Middle frontal gyrus (tissue), 1 donor: Measurements from ENCODE around the gene NUP160.
"Not testable (repeated sequence)": the region's sequence is repeated elsewhere in the genome, so short reads cannot be mapped to it uniquely, and the experiment has no call there.

Experiments used
- DNase-seq: peaks from one replicate; pipeline ENCODE4 v3.0.0-alpha.2; 2015; ENCODE audit warnings: low spot score; ENCODE audit errors: extremely low spot score

The NUP160 gene

GRCh38 chr11:47863898-47864430, 15.8 kb upstream of the NUP160 start:
- no peak for DNase-seq

- no peak for DNase-seq
Observed at GRCh38 chr11:47863189-47863897, 15.2 kb upstream of the NUP160 start.

- DNase-seq, result no peak
Observed at GRCh38 chr11:47861728-47862127, 13.6 kb upstream of the NUP160 start.

- DNase-seq, result no peak
Observed at GRCh38 chr11:47860536-47860935, 12.4 kb upstream of the NUP160 start.

- DNase-seq, result no peak
Observed at GRCh38 chr11:47857892-47858543, 9.9 kb upstream of the NUP160 start.

- DNase-seq, result no peak
Observed at GRCh38 chr11:47857485-47857884, 9.3 kb upstream of the NUP160 start.

- DNase-seq, result no peak
Observed at GRCh38 chr11:47856186-47856585, 8.0 kb upstream of the NUP160 start.

- DNase-seq, result no peak
Observed at GRCh38 chr11:47854667-47855066, 6.5 kb upstream of the NUP160 start.

GRCh38 chr11:47852053-47852452, 3.9 kb upstream of the NUP160 start:
- no peak for DNase-seq

- no peak for DNase-seq
Observed at GRCh38 chr11:47850337-47850736, 2.2 kb upstream of the NUP160 start.

GRCh38 chr11:47848700-47849155, 578 bp upstream of the NUP160 start:
- DNase-seq, result no peak

- DNase-seq, result no peak
Observed at GRCh38 chr11:47847537-47847891, 636 bp downstream of the NUP160 start.

GRCh38 chr11:47846998-47847397, 1.2 kb downstream of the NUP160 start:
- DNase-seq, result no peak

GRCh38 chr11:47843361-47844055, 4.6 kb downstream of the NUP160 start:
- no peak for DNase-seq

- DNase-seq, result no peak
Observed at GRCh38 chr11:47842749-47843148, 5.4 kb downstream of the NUP160 start.

GRCh38 chr11:47837929-47838328, 10.2 kb downstream of the NUP160 start:
- no peak for DNase-seq

- DNase-seq, result no peak
Observed at GRCh38 chr11:47837292-47837691, 10.9 kb downstream of the NUP160 start.

- DNase-seq, result not testable (repeated sequence)
Observed at GRCh38 chr11:47830013-47830412, 18.1 kb downstream of the NUP160 start.

GRCh38 chr11:47828284-47828683, 19.9 kb downstream of the NUP160 start:
- no peak for DNase-seq

- DNase-seq, result not testable (repeated sequence)
Observed at GRCh38 chr11:47822664-47823063, 25.5 kb downstream of the NUP160 start.

GRCh38 chr11:47819743-47820142, 28.4 kb downstream of the NUP160 start:
- no peak for DNase-seq

- no peak for DNase-seq
Observed at GRCh38 chr11:47800759-47801158, 47.4 kb downstream of the NUP160 start.
